ENCODE results near the gene FAM89B.
"Not testable (repeated sequence)": the region's sequence is repeated elsewhere in the genome, so short reads cannot be mapped to it uniquely, and the experiment has no call there.

Gene FAM89B

DNA sequence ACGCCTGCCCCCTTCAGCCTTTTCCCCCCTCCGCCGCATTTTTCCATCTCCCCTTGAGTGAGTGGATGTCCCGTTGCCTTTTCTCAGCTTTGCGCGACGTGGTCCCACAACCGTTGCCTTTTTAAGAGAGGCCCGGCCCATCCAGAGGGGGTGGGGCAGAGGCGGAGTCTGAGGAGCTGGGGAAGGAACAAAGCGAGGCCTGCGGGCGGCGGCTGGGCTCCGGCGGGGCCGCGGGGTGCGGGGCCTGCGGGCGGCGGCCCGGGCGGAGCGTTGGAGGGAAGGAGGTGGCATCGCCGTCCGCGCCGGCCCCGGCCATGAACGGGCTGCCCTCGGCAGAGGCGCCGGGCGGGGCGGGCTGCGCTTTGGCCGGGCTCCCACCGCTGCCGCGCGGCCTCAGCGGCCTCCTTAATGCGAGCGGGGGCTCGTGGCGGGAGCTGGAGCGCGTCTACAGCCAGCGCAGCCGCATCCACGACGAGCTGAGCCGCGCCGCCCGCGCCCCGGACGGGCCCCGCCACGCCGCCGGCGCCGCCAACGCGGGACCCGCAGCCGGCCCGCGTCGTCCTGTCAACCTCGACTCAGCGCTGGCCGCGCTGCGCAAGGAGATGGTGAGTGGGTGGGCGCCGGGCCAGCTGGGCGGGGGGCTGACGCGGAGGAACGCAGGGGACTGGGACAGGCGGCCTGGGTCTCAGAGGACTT, at the start of gene FAM89B:
FAM89B (plus strand) TSS at position 183 of the 696 bp plus-strand sequence; CDS start at position 315, 132 bp downstream.
- H3K4me3 ChIP-seq (ENCODE audit: control insufficient read depth, low read depth, low read length) = peak within 1 kb of the TSS; percentile 96
- no peak for DNase-seq (ENCODE audit: low read depth)
- TF ChIP-seq, protein P1, sequence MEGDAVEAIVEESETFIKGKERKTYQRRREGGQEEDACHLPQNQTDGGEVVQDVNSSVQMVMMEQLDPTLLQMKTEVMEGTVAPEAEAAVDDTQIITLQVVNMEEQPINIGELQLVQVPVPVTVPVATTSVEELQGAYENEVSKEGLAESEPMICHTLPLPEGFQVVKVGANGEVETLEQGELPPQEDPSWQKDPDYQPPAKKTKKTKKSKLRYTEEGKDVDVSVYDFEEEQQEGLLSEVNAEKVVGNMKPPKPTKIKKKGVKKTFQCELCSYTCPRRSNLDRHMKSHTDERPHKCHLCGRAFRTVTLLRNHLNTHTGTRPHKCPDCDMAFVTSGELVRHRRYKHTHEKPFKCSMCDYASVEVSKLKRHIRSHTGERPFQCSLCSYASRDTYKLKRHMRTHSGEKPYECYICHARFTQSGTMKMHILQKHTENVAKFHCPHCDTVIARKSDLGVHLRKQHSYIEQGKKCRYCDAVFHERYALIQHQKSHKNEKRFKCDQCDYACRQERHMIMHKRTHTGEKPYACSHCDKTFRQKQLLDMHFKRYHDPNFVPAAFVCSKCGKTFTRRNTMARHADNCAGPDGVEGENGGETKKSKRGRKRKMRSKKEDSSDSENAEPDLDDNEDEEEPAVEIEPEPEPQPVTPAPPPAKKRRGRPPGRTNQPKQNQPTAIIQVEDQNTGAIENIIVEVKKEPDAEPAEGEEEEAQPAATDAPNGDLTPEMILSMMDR (IDR thresholded peaks at IDR 0.05; ENCODE audit: control insufficient read depth, insufficient read depth, low read depth, low read length, missing control alignments) = no peak

DNA sequence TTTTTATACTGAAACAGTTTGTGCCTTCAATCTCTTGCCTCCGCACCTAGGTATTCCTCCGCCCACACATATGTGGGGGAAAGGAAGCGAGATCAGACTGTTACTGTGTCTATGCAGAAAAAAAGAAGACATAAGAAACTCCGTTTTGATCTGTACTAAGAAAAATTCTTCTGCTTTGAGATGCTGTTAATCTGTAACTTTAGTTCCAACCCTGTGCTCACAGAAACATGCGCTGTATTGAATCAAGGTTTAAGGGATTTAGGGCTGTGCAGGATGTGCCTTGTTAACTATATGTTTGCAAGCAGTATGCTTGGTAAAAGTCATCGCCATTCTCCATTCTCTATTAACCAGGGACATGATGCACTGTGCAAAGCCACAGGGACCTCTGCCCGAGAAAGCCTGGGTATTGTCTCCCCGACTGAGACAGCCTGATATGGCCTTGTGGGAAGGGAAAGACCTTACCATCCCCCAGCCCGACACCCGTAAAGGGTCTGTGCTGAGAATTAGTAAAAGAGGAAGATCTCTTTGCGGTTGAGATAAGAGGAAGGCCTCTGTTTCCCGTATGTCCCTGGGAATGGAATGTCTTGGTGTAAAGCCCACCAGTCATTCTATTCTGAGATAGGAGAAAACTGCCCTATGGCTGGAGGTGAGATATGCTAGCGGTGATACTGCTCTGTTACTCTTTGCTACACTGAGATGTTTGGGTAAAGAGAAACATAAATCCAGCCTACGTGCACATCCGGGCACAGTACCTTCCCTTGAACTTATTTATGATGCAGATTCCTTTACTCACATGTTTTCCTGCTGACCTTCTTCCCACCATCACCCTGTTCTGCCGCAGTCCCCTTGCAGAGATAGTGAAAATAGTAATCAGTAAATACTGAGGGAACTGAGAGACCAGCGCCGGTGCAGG, 49.4 kb upstream of the FAM89B start:
- not testable (repeated sequence) for DNase-seq (ENCODE audit: low read depth); H3K4me3 ChIP-seq (ENCODE audit: control insufficient read depth, low read depth, low read length)

DNA sequence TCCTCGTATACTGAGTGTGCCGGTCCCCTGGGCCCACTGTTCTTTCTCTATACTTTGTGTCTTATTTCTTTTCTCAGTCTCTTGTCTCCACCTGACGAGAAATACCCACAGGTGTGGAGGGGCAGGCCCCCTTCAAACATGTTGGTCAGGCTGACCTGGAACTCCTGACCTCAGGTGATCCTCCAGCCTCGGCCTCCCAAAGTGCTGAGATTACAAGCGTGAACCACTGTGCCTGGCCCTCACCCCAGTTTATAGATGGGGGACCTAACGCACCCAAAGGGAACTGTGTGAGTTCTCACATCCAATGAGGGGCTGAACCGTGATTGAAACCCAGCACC, 48.7 kb upstream of the FAM89B start:
- DNase-seq (ENCODE audit: low read depth); H3K4me3 ChIP-seq (ENCODE audit: control insufficient read depth, low read depth, low read length): not testable (repeated sequence)

DNA sequence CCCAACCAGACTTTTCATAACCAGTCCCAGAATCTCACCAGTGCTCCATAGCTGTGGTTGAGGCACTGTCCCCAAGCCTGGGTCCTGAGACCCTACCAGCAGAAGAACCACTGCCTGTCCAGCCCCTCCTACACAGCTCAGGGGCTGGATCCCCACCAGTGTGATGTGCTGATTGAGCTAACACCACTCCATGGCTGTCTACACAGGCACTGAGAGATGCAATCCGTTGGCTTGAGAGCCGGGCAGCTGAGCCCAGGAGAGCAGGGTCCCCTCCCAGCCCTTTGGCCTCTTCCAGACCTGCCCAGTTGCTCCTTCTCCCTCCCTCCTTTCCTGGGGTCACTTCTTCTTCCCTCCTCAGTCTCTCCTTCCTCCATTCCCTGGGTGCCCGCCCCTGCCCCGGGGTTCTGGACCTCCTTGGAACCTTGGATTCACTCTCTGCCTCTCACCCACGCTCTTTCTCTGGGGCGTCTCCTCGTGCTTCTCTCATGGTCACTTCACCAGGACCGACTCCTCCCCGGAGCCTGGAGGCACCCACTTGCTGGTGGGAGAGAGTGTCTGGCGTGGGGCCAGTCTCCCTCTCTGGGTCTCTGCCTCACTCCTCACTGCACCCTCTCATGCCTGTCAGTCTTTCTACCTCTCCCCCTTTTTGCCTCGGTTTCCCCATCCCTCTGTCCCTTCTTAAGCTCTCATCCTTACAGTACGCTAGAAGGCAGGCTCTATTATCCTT, 48.2 kb upstream of the FAM89B start:
- TF ChIP-seq, protein P1 (IDR thresholded peaks at IDR 0.05; ENCODE audit: control insufficient read depth, insufficient read depth, low read depth, low read length, missing control alignments) = no peak
- DNase-seq (ENCODE audit: low read depth) = no peak
- H3K4me3 ChIP-seq (ENCODE audit: control insufficient read depth, low read depth, low read length) = no peak overlapping the region; the same call in 1 of the 2 replicates

DNA sequence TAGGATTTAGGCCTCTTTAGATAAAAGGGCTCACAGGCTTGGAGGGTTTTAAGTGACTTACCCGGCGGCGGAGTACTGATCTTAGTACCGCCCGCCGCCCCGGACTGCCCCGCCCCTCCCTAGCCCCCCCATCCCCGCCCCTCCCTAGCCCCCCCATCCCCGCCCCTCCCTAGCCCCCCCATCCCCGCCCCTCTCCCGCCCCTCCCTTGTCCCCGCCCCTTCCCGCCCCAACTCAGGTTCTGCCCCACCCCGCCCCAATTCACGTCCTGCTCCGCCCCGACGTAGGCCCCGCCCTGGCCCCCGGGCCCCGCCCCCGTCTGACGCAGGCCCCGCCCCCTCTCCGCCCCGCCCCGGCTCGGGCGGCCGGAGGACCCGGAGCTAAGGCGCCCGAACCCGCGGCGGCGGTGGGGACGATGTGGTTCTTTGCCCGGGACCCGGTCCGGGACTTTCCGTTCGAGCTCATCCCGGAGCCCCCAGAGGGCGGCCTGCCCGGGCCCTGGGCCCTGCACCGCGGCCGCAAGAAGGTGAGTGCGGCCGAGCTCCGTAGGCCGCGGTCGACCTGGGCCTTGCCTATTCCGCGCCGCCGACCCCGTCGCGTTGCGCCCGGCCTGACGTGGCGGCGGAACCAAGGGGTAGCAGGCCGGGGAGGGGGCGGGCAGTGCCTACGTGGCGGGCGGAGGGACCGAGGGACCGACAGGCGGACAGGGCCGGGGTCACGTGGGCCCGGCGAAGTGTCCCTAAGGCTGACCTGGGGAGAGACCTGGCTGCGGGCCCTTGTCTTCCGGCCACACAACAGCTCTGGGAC, 47.4 kb upstream of the FAM89B start, which contains the start of gene SCYL1:
SCYL1 (plus strand) TSS at position 343 of the 805 bp plus-strand sequence; CDS start at position 414, 71 bp downstream.
- TF ChIP-seq, protein P1 (IDR thresholded peaks at IDR 0.05; ENCODE audit: control insufficient read depth, insufficient read depth, low read depth, low read length, missing control alignments) = no peak
- peak; percentile 39 for DNase-seq (ENCODE audit: low read depth)
- peak within 1 kb of the TSS; percentile 83 for H3K4me3 ChIP-seq (ENCODE audit: control insufficient read depth, low read depth, low read length)

DNA sequence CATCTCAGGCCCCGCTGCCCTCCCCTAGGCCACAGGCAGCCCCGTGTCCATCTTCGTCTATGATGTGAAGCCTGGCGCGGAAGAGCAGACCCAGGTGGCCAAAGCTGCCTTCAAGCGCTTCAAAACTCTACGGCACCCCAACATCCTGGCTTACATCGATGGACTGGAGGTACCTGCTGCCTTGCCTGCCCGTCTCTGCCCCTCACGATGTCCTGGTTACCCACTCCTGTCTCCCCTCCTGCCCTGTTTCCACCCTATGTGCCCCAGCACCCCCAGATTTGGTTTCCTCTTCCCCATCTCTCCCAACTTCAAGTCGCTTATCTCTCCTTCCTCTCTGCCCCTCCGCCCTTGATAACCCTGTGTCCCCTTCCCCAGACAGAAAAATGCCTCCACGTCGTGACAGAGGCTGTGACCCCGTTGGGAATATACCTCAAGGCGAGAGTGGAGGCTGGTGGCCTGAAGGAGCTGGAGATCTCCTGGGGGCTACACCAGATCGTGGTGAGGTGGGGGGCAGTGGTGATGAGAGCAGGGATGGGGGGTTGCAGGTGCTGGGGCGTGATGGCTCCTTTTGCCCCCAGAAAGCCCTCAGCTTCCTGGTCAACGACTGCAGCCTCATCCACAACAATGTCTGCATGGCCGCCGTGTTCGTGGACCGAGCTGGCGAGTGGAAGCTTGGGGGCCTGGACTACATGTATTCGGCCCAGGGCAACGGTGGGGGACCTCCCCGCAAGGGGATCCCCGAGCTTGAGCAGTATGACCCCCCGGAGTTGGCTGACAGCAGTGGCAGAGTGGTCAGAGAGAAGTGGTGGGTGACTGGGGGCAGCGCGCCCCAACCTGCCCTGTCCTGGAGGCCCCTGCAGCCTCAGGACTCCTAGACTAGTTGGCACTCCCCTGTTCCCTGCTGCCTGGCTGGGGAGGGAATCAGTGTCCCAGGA, 46.5 kb upstream of the FAM89B start:
- no peak for DNase-seq (ENCODE audit: low read depth)
- peak overlapping the region; percentile 83 for H3K4me3 ChIP-seq (ENCODE audit: control insufficient read depth, low read depth, low read length)
- TF ChIP-seq, protein P1 (IDR thresholded peaks at IDR 0.05; ENCODE audit: control insufficient read depth, insufficient read depth, low read depth, low read length, missing control alignments) = no peak
